DOHH2 (cell line): ENCODE data around the gene NPTX2.

Experiments
- H3F3A ChIP-seq: fragments of 200-600 bp; sonication (generic), shearing (Covaris generic); 2 replicates; pipeline ENCODE4 v1.6.0; 2016; ENCODE audit warnings: antibody characterized with exemption, mild to moderate bottlenecking; ENCODE audit not compliant: control insufficient read depth, insufficient read depth
- H3K27ac ChIP-seq: fragments of 200-600 bp; sonication (generic); 2 replicates; pipeline ENCODE4 v1.5.1; 2014; ENCODE audit warnings: low read depth, mild to moderate bottlenecking, low read length, moderate library complexity
- H3K27me3 ChIP-seq: fragments of 200-600 bp; sonication (generic); 2 replicates; pipeline ENCODE4 v1.6.1; 2014; ENCODE audit warnings: mild to moderate bottlenecking, low read length, mixed read lengths; ENCODE audit not compliant: control insufficient read depth
- H3K36me3 ChIP-seq: fragments of 200-600 bp; sonication (generic); 2 replicates; pipeline ENCODE4 v1.6.1; 2014; ENCODE audit warnings: mild to moderate bottlenecking, low read length, moderate library complexity, mixed read lengths; ENCODE audit not compliant: control insufficient read depth
- H3K4me1 ChIP-seq: fragments of 200-600 bp; sonication (generic); 2 replicates; pipeline ENCODE4 v1.6.1; 2014; ENCODE audit warnings: mild to moderate bottlenecking, low read length, mixed read lengths; ENCODE audit not compliant: control insufficient read depth
- H3K4me2 ChIP-seq: fragments of 200-600 bp; sonication (generic); 2 replicates; pipeline ENCODE4 v1.6.0; 2014; ENCODE audit warnings: mild to moderate bottlenecking, low read length, moderate library complexity
- H3K4me3 ChIP-seq: fragments of 200-600 bp; sonication (generic); 2 replicates; pipeline ENCODE4 v1.5.1; 2014; ENCODE audit warnings: mild to moderate bottlenecking, low read length, mixed read lengths
- H3K79me2 ChIP-seq: fragments of 200-600 bp; sonication (generic); 2 replicates; pipeline ENCODE4 v1.6.1; 2014; ENCODE audit warnings: mild to moderate bottlenecking, low read length, mixed read lengths; ENCODE audit not compliant: control insufficient read depth
- H3K9me2 ChIP-seq: fragments of 200-600 bp; sonication (generic); replicated peaks from 2 replicates; pipeline ENCODE4 v1.6.1; 2014; ENCODE audit warnings: mild to moderate bottlenecking, low read length, mixed read lengths; ENCODE audit not compliant: control insufficient read depth
- H3K9me3 ChIP-seq: fragments of 200-600 bp; sonication (generic); 2 replicates; pipeline ENCODE4 v1.6.1; 2014; ENCODE audit warnings: antibody characterized with exemption, low read length, mixed read lengths; ENCODE audit not compliant: control insufficient read depth, insufficient read depth
- H4K20me1 ChIP-seq: fragments of 200-600 bp; sonication (generic); 2 replicates; pipeline ENCODE4 v1.6.0; 2014; ENCODE audit warnings: low read depth, mild to moderate bottlenecking, antibody characterized with exemption, low read length, moderate library complexity; ENCODE audit not compliant: control insufficient read depth, insufficient read depth
- CTCF ChIP-seq: fragments of 200-600 bp; sonication (generic); IDR thresholded peaks from one replicate; pipeline ENCODE4 v1.5.1; 2014; ENCODE audit warnings: antibody characterized with exemption, mild to moderate bottlenecking, low read depth, low read length; ENCODE audit not compliant: poor library complexity, severe bottlenecking
- EZH2phosphoT487 ChIP-seq: fragments of 200-600 bp; sonication (generic); IDR thresholded peaks from 2 replicates; pipeline ENCODE4 v1.6.1; 2017; ENCODE audit warnings: borderline replicate concordance, mild to moderate bottlenecking, antibody characterized with exemption, low read length, moderate library complexity, mixed read lengths

The NPTX2 gene

GRCh38 chr7:98594348-98594747 is 22.7 kb upstream of the NPTX2 start:
- no peaks in the 10 kb centered on the region for H3F3A ChIP-seq
- no peaks in the 10 kb centered on the region for H3K9me2 ChIP-seq
- TF ChIP-seq EZH2phosphoT487: no peak
- TF ChIP-seq CTCF: no peak
- H3K9me3 ChIP-seq: no peaks in the 10 kb centered on the region
- no peak overlapping the region for H3K27ac ChIP-seq
- H4K20me1 ChIP-seq: no peaks in the 10 kb centered on the region
- H3K4me1 ChIP-seq: no peaks in the 10 kb centered on the region
- H3K79me2 ChIP-seq: no peaks in the 10 kb centered on the region
- H3K36me3 ChIP-seq: no peaks in the 10 kb centered on the region
- peaks cover 15% of the 10 kb centered on the region for H3K27me3 ChIP-seq
- H3K4me3 ChIP-seq: no peak overlapping the region
- no peak overlapping the region for H3K4me2 ChIP-seq

- H3K9me3 ChIP-seq: no peaks in the 10 kb centered on the region
- no peaks in the 10 kb centered on the region for H3K4me1 ChIP-seq
- H3K27ac ChIP-seq: no peak overlapping the region
- H3K4me3 ChIP-seq: no peak overlapping the region
- peaks cover 15% of the 10 kb centered on the region for H3K27me3 ChIP-seq
- TF ChIP-seq EZH2phosphoT487 (no peak), CTCF (no peak)
- H3K36me3 ChIP-seq: no peaks in the 10 kb centered on the region
- no peaks in the 10 kb centered on the region for H4K20me1 ChIP-seq
- H3K4me2 ChIP-seq: no peak overlapping the region
- H3F3A ChIP-seq: no peaks in the 10 kb centered on the region
- no peaks in the 10 kb centered on the region for H3K79me2 ChIP-seq
- no peaks in the 10 kb centered on the region for H3K9me2 ChIP-seq
These were observed 22.3 kb upstream of the NPTX2 start for GRCh38 chr7:98594787-98595186.

- H3K27me3 ChIP-seq: peaks cover 16% of the 10 kb centered on the region
- no peaks in the 10 kb centered on the region for H3K79me2 ChIP-seq
- H3K36me3 ChIP-seq: no peaks in the 10 kb centered on the region
- H3K9me3 ChIP-seq: no peaks in the 10 kb centered on the region
- TF ChIP-seq EZH2phosphoT487: no peak
- H4K20me1 ChIP-seq: no peaks in the 10 kb centered on the region
- no peak overlapping the region for H3K27ac ChIP-seq
- no peaks in the 10 kb centered on the region for H3K9me2 ChIP-seq
- H3K4me1 ChIP-seq: no peaks in the 10 kb centered on the region
- no peak overlapping the region for H3K4me2 ChIP-seq
- H3K4me3 ChIP-seq: no peak overlapping the region
- no peaks in the 10 kb centered on the region for H3F3A ChIP-seq
These were observed 18.1 kb upstream of the NPTX2 start for GRCh38 chr7:98598846-98599615.

GRCh38 chr7:98599886-98600285 is 17.2 kb upstream of the NPTX2 start:
- H3K4me2 ChIP-seq: no peak overlapping the region
- H3K9me2 ChIP-seq: no peaks in the 10 kb centered on the region
- H3K36me3 ChIP-seq: no peaks in the 10 kb centered on the region
- H3F3A ChIP-seq: no peaks in the 10 kb centered on the region
- no peak overlapping the region for H3K27ac ChIP-seq
- H3K27me3 ChIP-seq: peaks cover 12% of the 10 kb centered on the region
- H3K4me3 ChIP-seq: no peak overlapping the region
- H3K79me2 ChIP-seq: no peaks in the 10 kb centered on the region
- no peaks in the 10 kb centered on the region for H4K20me1 ChIP-seq
- no peaks in the 10 kb centered on the region for H3K4me1 ChIP-seq
- TF ChIP-seq CTCF: no peak
- TF ChIP-seq EZH2phosphoT487: no peak
- H3K9me3 ChIP-seq: no peaks in the 10 kb centered on the region
